Medulla oblongata (tissue), 1 donor: ENCODE results near the gene HOXB4.
A peak's percentile ranks its signal among the peaks of the same experiment; 100 is the strongest.

Source experiments
- DNase-seq: peaks from one replicate; pipeline ENCODE4 v3.0.0-alpha.2; 2015; ENCODE audit errors: extremely low spot score

The HOXB4 gene

GRCh38 chr17:48559122-48559839 lies 18.9 kb downstream of the HOXB4 start:
- DNase-seq, result no peak

GRCh38 chr17:48558831-48559121 lies 19.4 kb downstream of the HOXB4 start:
- DNase-seq, result no peak

- no peak for DNase-seq
Measured at GRCh38 chr17:48558057-48558830, 19.9 kb downstream of the HOXB4 start.

- no peak for DNase-seq
Measured at GRCh38 chr17:48556576-48557401, 21.4 kb downstream of the HOXB4 start.

- no peak for DNase-seq
Measured at GRCh38 chr17:48556229-48556575, 21.9 kb downstream of the HOXB4 start.

GRCh38 chr17:48555258-48556228 lies 22.6 kb downstream of the HOXB4 start:
- peak; percentile 50 for DNase-seq

- peak; percentile 12 for DNase-seq
Measured at GRCh38 chr17:48554412-48555257, 23.5 kb downstream of the HOXB4 start.

GRCh38 chr17:48553826-48554225 lies 24.3 kb downstream of the HOXB4 start:
- peak; percentile 12 for DNase-seq

- DNase-seq, result peak; percentile 4
Measured at GRCh38 chr17:48553190-48553547, 25.0 kb downstream of the HOXB4 start.

GRCh38 chr17:48552466-48553189 lies 25.5 kb downstream of the HOXB4 start:
- DNase-seq, result peak; percentile 74

GRCh38 chr17:48551596-48552465 lies 26.3 kb downstream of the HOXB4 start:
- peak; percentile 4 for DNase-seq

GRCh38 chr17:48551214-48551555 lies 27.0 kb downstream of the HOXB4 start:
- DNase-seq, result no peak

GRCh38 chr17:48550502-48551213 lies 27.5 kb downstream of the HOXB4 start:
- no peak for DNase-seq

- no peak for DNase-seq
Measured at GRCh38 chr17:48549914-48550501, 28.1 kb downstream of the HOXB4 start.

- no peak for DNase-seq
Measured at GRCh38 chr17:48549281-48549630, 28.9 kb downstream of the HOXB4 start.

- no peak for DNase-seq
Measured at GRCh38 chr17:48548523-48549280, 29.4 kb downstream of the HOXB4 start.

- DNase-seq, result no peak
Measured at GRCh38 chr17:48547808-48548522, 30.2 kb downstream of the HOXB4 start.
